Measurements from ENCODE around the gene PFN1. TPM values are rescaled to one million over a fixed set of nuclear protein-coding genes. Genes with fewer than 3 reads are reported as not detected.
A peak's percentile ranks its signal among the peaks of the same experiment; 100 is the strongest.

PFN1 gene
- total RNA-seq, 4 donors from 2014 or later: 170 to 396 (median 304) TPM

DNA sequence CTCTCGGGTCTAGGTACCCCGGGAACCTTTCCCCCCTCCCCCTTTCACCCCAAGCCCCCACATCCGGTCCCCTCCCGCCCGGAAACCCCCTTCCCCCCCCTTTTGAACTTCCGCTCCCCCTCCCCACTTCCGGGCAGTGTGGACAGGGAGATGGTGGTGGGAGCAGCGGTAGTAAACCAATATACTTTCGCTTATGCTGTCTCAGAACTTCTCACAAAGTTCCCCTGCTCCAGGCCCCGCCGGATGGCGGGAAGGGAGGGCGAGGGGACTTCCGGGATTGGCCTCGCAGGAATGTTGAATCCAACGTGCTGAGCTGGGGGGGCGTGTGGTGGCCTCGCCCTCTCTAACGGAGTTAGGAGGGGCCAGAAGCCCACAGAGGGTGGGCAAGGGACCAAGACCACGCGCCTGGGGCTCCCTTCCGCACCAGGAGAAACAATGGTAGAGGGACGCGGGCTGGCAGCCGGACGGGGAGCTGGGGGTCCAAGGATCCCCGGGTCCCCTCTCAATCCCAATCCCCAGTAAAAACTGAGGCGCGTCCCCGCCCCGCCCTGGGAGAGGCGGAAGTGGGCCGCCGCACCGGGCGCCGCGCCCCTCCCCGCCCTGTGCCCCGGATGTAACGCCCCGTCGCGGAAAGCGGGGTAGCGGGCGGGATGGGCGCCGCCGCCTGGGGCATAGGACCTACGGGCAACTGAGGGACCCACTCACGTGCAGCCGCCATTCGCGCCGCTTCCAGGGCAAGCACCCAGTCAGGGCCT lies 742 bp downstream of the PFN1 start:
- intact Hi-C loops (cut with DNase I; ENCODE audit: low total_unique reads): no loop called here
- peaks cover 12 to 17% of the 10 kb centered on the region in 2 donors for H3K4me1 ChIP-seq

DNA sequence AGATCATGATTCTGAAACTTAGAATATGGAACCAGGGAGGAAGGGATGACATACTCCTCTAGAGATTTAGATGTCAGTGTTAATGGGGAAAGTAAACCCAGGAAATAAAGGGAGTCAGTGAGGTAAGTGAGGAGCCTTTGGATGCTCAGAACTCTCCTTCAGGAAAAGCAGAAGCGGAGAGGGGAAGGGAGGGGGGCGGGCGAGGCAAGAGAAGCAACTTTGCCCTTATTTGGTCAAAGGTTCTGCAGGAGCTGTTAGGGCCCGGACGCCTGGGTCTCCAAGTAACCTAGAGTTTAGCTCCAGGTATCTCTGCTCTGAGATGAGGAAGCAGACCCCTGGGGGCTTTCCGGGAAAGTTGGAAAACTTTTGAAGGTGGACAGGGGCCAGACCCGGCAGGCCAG lies 1.3 kb downstream of the PFN1 start:
- peak overlapping the region; percentile 82 to 97 for H3K4me3 ChIP-seq
- peak in 1 of 2 donors; percentile 46 for DNase-seq
- peak overlapping the region; percentile 93 to 98 for H3K27ac ChIP-seq
- H3K36me3 ChIP-seq: no peaks in the 10 kb centered on the region
- H3K9me3 ChIP-seq: no peaks in the 10 kb centered on the region
- H3K4me1 ChIP-seq: peaks cover 12 to 17% of the 10 kb centered on the region in 2 donors
- intact Hi-C loops (cut with DNase I; ENCODE audit: low total_unique reads): no loop called here
- TF ChIP-seq, protein P1, sequence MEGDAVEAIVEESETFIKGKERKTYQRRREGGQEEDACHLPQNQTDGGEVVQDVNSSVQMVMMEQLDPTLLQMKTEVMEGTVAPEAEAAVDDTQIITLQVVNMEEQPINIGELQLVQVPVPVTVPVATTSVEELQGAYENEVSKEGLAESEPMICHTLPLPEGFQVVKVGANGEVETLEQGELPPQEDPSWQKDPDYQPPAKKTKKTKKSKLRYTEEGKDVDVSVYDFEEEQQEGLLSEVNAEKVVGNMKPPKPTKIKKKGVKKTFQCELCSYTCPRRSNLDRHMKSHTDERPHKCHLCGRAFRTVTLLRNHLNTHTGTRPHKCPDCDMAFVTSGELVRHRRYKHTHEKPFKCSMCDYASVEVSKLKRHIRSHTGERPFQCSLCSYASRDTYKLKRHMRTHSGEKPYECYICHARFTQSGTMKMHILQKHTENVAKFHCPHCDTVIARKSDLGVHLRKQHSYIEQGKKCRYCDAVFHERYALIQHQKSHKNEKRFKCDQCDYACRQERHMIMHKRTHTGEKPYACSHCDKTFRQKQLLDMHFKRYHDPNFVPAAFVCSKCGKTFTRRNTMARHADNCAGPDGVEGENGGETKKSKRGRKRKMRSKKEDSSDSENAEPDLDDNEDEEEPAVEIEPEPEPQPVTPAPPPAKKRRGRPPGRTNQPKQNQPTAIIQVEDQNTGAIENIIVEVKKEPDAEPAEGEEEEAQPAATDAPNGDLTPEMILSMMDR (IDR thresholded peaks at IDR 0.05): no peak
- no peak for TF ChIP-seq POLR2A (IDR thresholded peaks at IDR 0.05)
- no peaks in the 10 kb centered on the region for H3K27me3 ChIP-seq

More for the DNA sequence above, 742 bp downstream of the PFN1 start:
- Histone ChIP-seq H3K4me3 (peak overlapping the region; percentile 82 to 97), H3K27ac (peak overlapping the region; percentile 93 to 98), H3K9me3 (no peaks in the 10 kb centered on the region), H3K27me3 (no peaks in the 10 kb centered on the region), H3K36me3 (no peaks in the 10 kb centered on the region)
- peak; percentile 57 to 71 for DNase-seq
- TF ChIP-seq POLR2A (IDR thresholded peaks at IDR 0.05): peak in 1 of 2 donors; percentile 5
- TF ChIP-seq, protein P1 (IDR thresholded peaks at IDR 0.05): no peak

DNA sequence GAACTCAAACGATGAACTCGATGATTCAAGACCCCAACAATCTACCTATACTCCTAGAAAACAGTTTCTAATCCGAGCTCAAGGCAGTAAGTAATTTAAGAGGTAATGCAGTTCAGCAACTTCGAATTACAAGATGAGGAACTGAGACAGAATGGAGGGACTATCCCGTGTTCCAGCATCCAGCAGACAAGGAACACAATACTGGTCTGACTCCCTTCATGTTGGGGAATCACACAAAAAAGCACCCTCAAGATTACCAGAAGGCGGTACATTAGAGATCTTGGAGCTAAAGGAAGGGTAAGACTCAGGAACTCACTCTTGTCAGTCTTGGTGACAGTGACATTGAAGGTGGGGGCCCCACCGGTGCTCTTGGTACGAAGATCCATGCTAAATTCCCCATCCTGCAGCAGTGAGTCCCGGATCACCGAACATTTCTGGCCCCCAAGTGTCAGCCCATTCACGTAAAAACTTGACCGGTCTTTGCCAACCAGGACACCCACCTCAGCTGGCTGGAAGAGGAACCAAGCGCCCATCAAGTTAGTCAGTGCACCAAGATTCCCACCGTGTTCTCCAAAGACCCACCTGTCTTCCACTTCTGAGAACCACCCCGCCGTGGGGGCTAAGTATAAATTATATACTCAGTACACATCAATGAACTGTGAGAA lies 1.9 kb downstream of the PFN1 start:
- intact Hi-C loops (cut with DNase I; ENCODE audit: low total_unique reads): no loop called here
- TF ChIP-seq, protein P1 (IDR thresholded peaks at IDR 0.05): no peak
- TF ChIP-seq POLR2A (IDR thresholded peaks at IDR 0.05): no peak
- peak overlapping the region; percentile 93 to 98 for H3K27ac ChIP-seq

GRCh38 chr17:4945944-4946280 lies 2.4 kb downstream of the PFN1 start:
- TF ChIP-seq, protein P1 (IDR thresholded peaks at IDR 0.05): no peak
- TF ChIP-seq POLR2A (IDR thresholded peaks at IDR 0.05): no peak

More for the DNA sequence above, 1.9 kb downstream of the PFN1 start:
- H3K4me3 ChIP-seq: peak overlapping the region; percentile 82 to 97
- peaks cover 12 to 17% of the 10 kb centered on the region in 2 donors for H3K4me1 ChIP-seq
- no peaks in the 10 kb centered on the region for H3K27me3 ChIP-seq
- no peaks in the 10 kb centered on the region for H3K9me3 ChIP-seq
- no peaks in the 10 kb centered on the region for H3K36me3 ChIP-seq
- DNase-seq: peak in 1 of 2 donors; percentile 14

More at GRCh38 chr17:4945944-4946280, 2.4 kb downstream of the PFN1 start:
- intact Hi-C loops (cut with DNase I; ENCODE audit: low total_unique reads): no loop called here
- peaks cover 12 to 21% of the 10 kb centered on the region in 2 donors for H3K4me1 ChIP-seq
- peak overlapping the region in 1 of 2 donors; percentile 82 for H3K4me3 ChIP-seq
- no peaks in the 10 kb centered on the region for H3K9me3 ChIP-seq
- no peaks in the 10 kb centered on the region for H3K27me3 ChIP-seq
- no peak for DNase-seq
- H3K36me3 ChIP-seq: no peaks in the 10 kb centered on the region
- peak overlapping the region; percentile 93 to 98 for H3K27ac ChIP-seq
